H1 (cell line): ENCODE results near the gene SIM2. TPM values are rescaled to one million over a fixed set of nuclear protein-coding genes. Genes with fewer than 3 reads are reported as not detected.

Experiments used
- CTCF ChIA-PET: fragments of 300-600 bp; sonication (Branson Sonifier 250); formaldehyde crosslinking; loops from one replicate; lab custom pipeline; 2021; ENCODE audit not compliant: partially characterized antibody; lab: Charles Lee
- POLR2A ChIA-PET: fragments of 300-600 bp; sonication (Branson Sonifier 250); formaldehyde crosslinking; loops from one replicate; lab custom pipeline; 2021; ENCODE audit warnings: inconsistent platforms; ENCODE audit not compliant: partially characterized antibody; lab: Charles Lee
- DNase-seq, 2 experiments: peaks; one replicate each; pipeline versions ENCODE4 v3.0.0 to v3.0.0-alpha.2; 2010 to 2022; ENCODE audit warnings: low spot score in 2 of 2, low read depth in 1 of 2, mixed read lengths in 1 of 2
- FAIRE-seq: peaks from 2 replicates; lab custom pipeline; 2011; peaks lifted over from hg19 to GRCh38; lab: Jason Lieb, UNC
- H2AFZ ChIP-seq: 2 replicates; pipeline ENCODE4 v1.8.1; 2012; ENCODE audit warnings: low read length, inconsistent platforms
- H2AK5ac ChIP-seq: 2 replicates; pipeline ENCODE4 v1.6.1; 2013; ENCODE audit warnings: low read depth, low read length
- H2BK120ac ChIP-seq: replicated peaks from 2 replicates; pipeline ENCODE3; 2013; ENCODE audit warnings: low read depth, low read length, inconsistent platforms
- H2BK12ac ChIP-seq: 2 replicates; pipeline ENCODE4 v1.6.1; 2013; ENCODE audit warnings: low read depth, low read length
- H2BK15ac ChIP-seq: 2 replicates; pipeline ENCODE4 v1.6.1; 2013; ENCODE audit warnings: low read length
- H2BK20ac ChIP-seq: 2 replicates; pipeline ENCODE4 v1.6.1; 2013; ENCODE audit warnings: low read length
- H2BK5ac ChIP-seq: 2 replicates; pipeline ENCODE4 v1.6.1; 2013; ENCODE audit warnings: low read depth, low read length
- H3K14ac ChIP-seq: 2 replicates; pipeline ENCODE4 v1.6.1; 2013; ENCODE audit warnings: inconsistent platforms; ENCODE audit not compliant: insufficient read length
- H3K18ac ChIP-seq: 2 replicates; pipeline ENCODE4 v1.6.1; 2013; ENCODE audit warnings: low read length; ENCODE audit errors: extremely low read depth
- H3K23ac ChIP-seq: 2 replicates; pipeline ENCODE4 v1.6.1; 2013; ENCODE audit warnings: inconsistent platforms; ENCODE audit not compliant: insufficient read length
- H3K23me2 ChIP-seq: 2 replicates; pipeline ENCODE4 v1.6.1; 2013; ENCODE audit warnings: low read depth, low read length
- H3K27ac ChIP-seq: 2 replicates; pipeline ENCODE4 v1.6.1; 2011; ENCODE audit warnings: low read depth, low read length, inconsistent platforms
- H3K27me3 ChIP-seq, 4 experiments: replicated peaks in 1 of 4; 1 replicate in 1 of 4; 2 replicates in 3 of 4; pipeline versions ENCODE4 v1.6.1 to v1.8.1; 2011 to 2013; ENCODE audit warnings: low read length in 3 of 4, mild to moderate bottlenecking in 3 of 4, inconsistent platforms in 2 of 4, mixed read lengths in 2 of 4, moderate library complexity in 1 of 4; ENCODE audit not compliant: control insufficient read depth in 3 of 4, insufficient read depth in 3 of 4; ENCODE audit errors: extremely low read depth in 1 of 4
- H3K36me3 ChIP-seq, 4 experiments: 2 replicates each; pipeline versions ENCODE4 v1.6.1 to v1.8.1; 2011 to 2013; ENCODE audit warnings: mild to moderate bottlenecking in 4 of 4, low read length in 3 of 4, moderate library complexity in 2 of 4, control low read depth in 1 of 4, inconsistent platforms in 1 of 4; ENCODE audit not compliant: insufficient read depth in 4 of 4, control insufficient read depth in 2 of 4
- H3K4ac ChIP-seq: replicated peaks from 2 replicates; pipeline ENCODE3; 2013; ENCODE audit warnings: low read length, low read depth, mixed read lengths, inconsistent platforms; ENCODE audit not compliant: insufficient read length
- H3K4me1 ChIP-seq, 4 experiments: replicated peaks in 1 of 4; 1 replicate in 1 of 4; 2 replicates in 3 of 4; pipeline versions ENCODE4 v1.6.1 to v1.8.1; 2011 to 2013; ENCODE audit warnings: low read length in 3 of 4, inconsistent platforms in 2 of 4, mixed read lengths in 1 of 4; ENCODE audit not compliant: insufficient read depth in 4 of 4, control insufficient read depth in 3 of 4
- H3K4me2 ChIP-seq, 2 experiments: 2 replicates each; pipeline versions ENCODE4 v1.6.1 to v1.8.1; 2011 to 2013; ENCODE audit warnings: low read depth in 2 of 2, low read length in 2 of 2, control low read depth in 1 of 2, inconsistent platforms in 1 of 2, mild to moderate bottlenecking in 1 of 2; ENCODE audit not compliant: insufficient read depth in 1 of 2
- H3K4me3 ChIP-seq, 4 experiments: fragments of 200-600, 300-600 bp in 1 of 4; sonication (generic), shearing (Covaris generic), sonication (Bioruptor Twin) in 1 of 4; 2 replicates each; pipeline versions ENCODE4 v1.5.1 to v1.8.1; 2011 to 2016; ENCODE audit warnings: low read length in 4 of 4, low read depth in 3 of 4, control low read depth in 2 of 4, inconsistent platforms in 2 of 4, mild to moderate bottlenecking in 2 of 4, mixed read lengths in 1 of 4, moderate library complexity in 1 of 4; ENCODE audit not compliant: insufficient read depth in 2 of 4; ENCODE audit errors: extremely low read depth in 1 of 4
- H3K56ac ChIP-seq: replicated peaks from 2 replicates; pipeline ENCODE3; 2013; ENCODE audit warnings: low read depth, mild to moderate bottlenecking, mixed read lengths, low read length, inconsistent platforms; ENCODE audit not compliant: insufficient read length
- H3K79me1 ChIP-seq: 2 replicates; pipeline ENCODE4 v1.6.1; 2013; ENCODE audit warnings: low read depth, low read length, control low read depth
- H3K79me2 ChIP-seq, 2 experiments: 2 replicates each; pipeline versions ENCODE4 v1.6.1 to v1.8.1; 2012 to 2013; ENCODE audit warnings: low read length in 2 of 2, mild to moderate bottlenecking in 2 of 2, inconsistent platforms in 1 of 2; ENCODE audit not compliant: insufficient read depth in 2 of 2, control insufficient read depth in 1 of 2
- H3K9ac ChIP-seq, 4 experiments: replicated peaks in 1 of 4; 1 replicate in 1 of 4; 2 replicates in 3 of 4; pipeline versions ENCODE4 v1.6.1 to v1.8.1; 2011 to 2013; ENCODE audit warnings: low read depth in 3 of 4, low read length in 3 of 4, control low read depth in 2 of 4, mild to moderate bottlenecking in 2 of 4, moderate library complexity in 2 of 4, inconsistent platforms in 1 of 4; ENCODE audit errors: extremely low read depth in 1 of 4
- H3K9me3 ChIP-seq, 2 experiments: 2 replicates each; pipeline versions ENCODE4 v1.6.1 to v1.8.1; 2012 to 2013; ENCODE audit warnings: mild to moderate bottlenecking in 2 of 2, moderate library complexity in 2 of 2, control low read depth in 1 of 2, inconsistent platforms in 1 of 2, low read depth in 1 of 2, low read length in 1 of 2, mixed read lengths in 1 of 2; ENCODE audit not compliant: insufficient read depth in 2 of 2
- H4K20me1 ChIP-seq, 2 experiments: replicated peaks in 1 of 2; 2 replicates each; pipeline versions ENCODE3 to v1.8.1; 2011 to 2013; ENCODE audit warnings: inconsistent platforms in 2 of 2, low read length in 2 of 2, mild to moderate bottlenecking in 1 of 2; ENCODE audit not compliant: insufficient read depth in 2 of 2, control insufficient read depth in 1 of 2
- H4K5ac ChIP-seq: 2 replicates; pipeline ENCODE4 v1.6.1; 2013; ENCODE audit warnings: low read length, low read depth, mixed read lengths, inconsistent platforms; ENCODE audit not compliant: insufficient read length
- H4K8ac ChIP-seq: 2 replicates; pipeline ENCODE4 v1.8.0; 2013; ENCODE audit warnings: mild to moderate bottlenecking, moderate library complexity, low read length, inconsistent platforms; ENCODE audit not compliant: insufficient read depth; ENCODE audit errors: extremely low read depth
- H4K91ac ChIP-seq: replicated peaks from 2 replicates; pipeline ENCODE3; 2013; ENCODE audit warnings: low read length, mixed read lengths, inconsistent platforms; ENCODE audit not compliant: insufficient read length
- ATF2 ChIP-seq: IDR thresholded peaks from 2 replicates; pipeline ENCODE4 v1.6.1; 2012; ENCODE audit warnings: low read length, inconsistent platforms
- CREB1 ChIP-seq: IDR thresholded peaks from 2 replicates; pipeline ENCODE4 v1.6.1; 2012; ENCODE audit warnings: inconsistent platforms
- EGR1 ChIP-seq: IDR thresholded peaks from 2 replicates; pipeline ENCODE4 v1.6.1; 2011; ENCODE audit warnings: low read depth, low read length, borderline replicate concordance
- HDAC2 ChIP-seq, 2 experiments: fragments of 300-600 bp in 1 of 2; sonication (generic) in 1 of 2; IDR thresholded peaks; 2 replicates each; pipeline ENCODE4 v1.6.1; 2011 to 2012; ENCODE audit warnings: low read depth in 2 of 2, low read length in 2 of 2, mild to moderate bottlenecking in 2 of 2, moderate library complexity in 2 of 2, borderline replicate concordance in 1 of 2, inconsistent platforms in 1 of 2
- JUND ChIP-seq: IDR thresholded peaks from 2 replicates; pipeline ENCODE4 v1.6.1; 2011; ENCODE audit warnings: mild to moderate bottlenecking, improper control_type of control experiment, low read length
- MAX ChIP-seq: IDR thresholded peaks from 2 replicates; pipeline ENCODE4 v1.6.1; 2012; ENCODE audit warnings: inconsistent platforms
- POLR2A ChIP-seq, 2 experiments: IDR thresholded peaks; 1 replicate in 1 of 2; 2 replicates in 1 of 2; pipeline ENCODE4 v1.6.1; 2011; ENCODE audit warnings: low read depth in 2 of 2, low read length in 2 of 2, mild to moderate bottlenecking in 2 of 2; ENCODE audit errors: control extremely low read depth in 1 of 2
- RFX5 ChIP-seq: IDR thresholded peaks from 2 replicates; pipeline ENCODE4 v1.6.1; 2011; ENCODE audit warnings: low read depth, low read length, improper control_type of control experiment, borderline replicate concordance
- SAP30 ChIP-seq: fragments of 300-600 bp; sonication (generic); IDR thresholded peaks from 2 replicates; pipeline ENCODE4 v1.7.1; 2012; ENCODE audit warnings: low read length, moderate library complexity, mild to moderate bottlenecking, inconsistent platforms; ENCODE audit not compliant: insufficient read depth, insufficient replicate concordance
- SIRT6 ChIP-seq: IDR thresholded peaks from one replicate; pipeline ENCODE4 v1.7.1; 2012; ENCODE audit warnings: low read length, inconsistent platforms
- TBP ChIP-seq: IDR thresholded peaks from 2 replicates; pipeline ENCODE4 v1.6.1; 2011; ENCODE audit warnings: low read depth, low read length, improper control_type of control experiment
- WGBS, 2 experiments: shearing (Covaris generic) in 1 of 2; methylation state at CpG; one replicate each; pipeline versions ENCODE4 v1.1.6 to v1.1.7; 2013 to 2015; ENCODE audit warnings: low lambda C conversion rate in 2 of 2, mixed read lengths in 2 of 2, inconsistent platforms in 1 of 2, low coverage in 1 of 2, missing lambda C conversion rate in 1 of 2; ENCODE audit not compliant: insufficient replicate concordance in 2 of 2, insufficient coverage in 1 of 2, insufficient read length in 1 of 2; ENCODE audit errors: extremely low coverage in 1 of 2, missing lambda C conversion rate in 1 of 2; 5-methylcytosine and 5-hydroxymethylcytosine counted together
- polyA plus RNA-seq, 7 experiments: library from polyadenylated mRNA; depleted of rRNA in 3 of 7; stranded (reverse) in 5 of 7; unstranded in 2 of 7; fragments of >200 nt in 5 of 7; fragments of 200-250 nt in 2 of 7; gene quantifications; 1 replicate in 5 of 7; 2 replicates in 1 of 7; 4 replicates in 1 of 7; pipeline versions ENCODE4 v1.2.1 to v1.2.3, GENCODE V29; 2011 to 2013; ENCODE audit warnings: missing spikeins in 2 of 7, mixed read lengths in 2 of 7
- total RNA-seq: library from RNA; stranded (reverse); fragmentation: NEBNext Ultra II Directional; extraction: Animal tissue kit (Norgen Biotek cat#: 25700); gene quantifications from 2 replicates; pipeline ENCODE4 v1.2.1, GENCODE V29; 2021

Gene SIM2
- total and polyA plus RNA-seq, 2 of the 8 experiments (the other 6 are each of a cell fraction or from before 2014, with no cell fraction given): 0.05 to 0.26 TPM

GRCh38 chr21:36734367-36735200, 35.7 kb downstream of the SIM2 start:
- H2BK15ac ChIP-seq: no peak overlapping the region
- H3K9ac ChIP-seq: no peak overlapping the region; a peak in 1 of 7 replicates
- H2BK5ac ChIP-seq: 0 out of 2 replicates have a peak overlapping the region, but pooled peaks have one; percentile 16
- H2AFZ ChIP-seq: no peak overlapping the region
- ChIA-PET POLR2A (no interaction called here), CTCF (interaction anchor here (0.6 to 2.3 kb wide), 8 partner anchors 10 to 177 kb away, joined by 3 to 7 read pairs (median 5); no protein-coding TSS in a partner anchor)
- no peak overlapping the region for H3K4me3 ChIP-seq
- no peaks in the 10 kb centered on the region for H3K79me1 ChIP-seq
- no peaks in the 10 kb centered on the region for H3K9me3 ChIP-seq
- no peak overlapping the region for H3K56ac ChIP-seq
- DNase-seq (no peak), FAIRE-seq (no peak)
- no peak overlapping the region for H2BK20ac ChIP-seq
- no peak overlapping the region for H2AK5ac ChIP-seq
- H3K36me3 ChIP-seq: no peaks in the 10 kb centered on the region
- H4K91ac ChIP-seq: no peak overlapping the region
- no peak overlapping the region for H3K14ac ChIP-seq
- no peak overlapping the region for H3K4me2 ChIP-seq
- 92% methylated on average over 9 of the region's 9 CpGs; no CpG with 5 or more reads in 1 of the 2 experiments for WGBS, 2 experiments
- no peaks in the 10 kb centered on the region for H3K23me2 ChIP-seq
- no peaks in the 10 kb centered on the region for H3K27me3 ChIP-seq
- H4K8ac ChIP-seq: no peak overlapping the region
- H3K27ac ChIP-seq: no peak overlapping the region
- H3K79me2 ChIP-seq: no peaks in the 10 kb centered on the region
- no peak overlapping the region for H2BK12ac ChIP-seq
- no peak overlapping the region for H4K5ac ChIP-seq
- H2BK120ac ChIP-seq: no peak overlapping the region
- H3K4me1 ChIP-seq: peaks cover 0 to 3% (median under 1%) of the 10 kb centered on the region in 4 experiments; a peak in 2 of 7 replicates
- no peaks in the 10 kb centered on the region for H4K20me1 ChIP-seq
- H3K18ac ChIP-seq: no peak overlapping the region
- no peak overlapping the region for H3K4ac ChIP-seq
- no peak overlapping the region for H3K23ac ChIP-seq
- TF ChIP-seq POLR2A (IDR thresholded peaks at IDR 0.05; ENCODE audit: control extremely low read depth in 1 of 2, low read depth in 2 of 2, low read length in 2 of 2): no peak
- TF ChIP-seq HDAC2 (IDR thresholded peaks at IDR 0.05; ENCODE audit: borderline replicate concordance in 1 of 2, low read depth in 2 of 2, low read length in 2 of 2): no peak
- TF ChIP-seq RFX5: no peak
- no peak for TF ChIP-seq SIRT6
- TF ChIP-seq CREB1: no peak
- no peak for TF ChIP-seq SAP30
- TF ChIP-seq JUND: no peak
- TF ChIP-seq TBP: no peak
- TF ChIP-seq MAX: no peak
- no peak for TF ChIP-seq EGR1
- no peak for TF ChIP-seq ATF2
